SK-N-MC (cell line): ENCODE measurements around the gene CAMTA2.

Source experiments
- DNase-seq: peaks from one replicate; pipeline ENCODE4 v3.0.0-alpha.2; 2011; ENCODE audit warnings: low read depth, low spot score
- H3K27ac ChIP-seq: fragments of 200-600 bp; sonication (generic); 2 replicates; pipeline ENCODE4 v1.5.1; 2016; ENCODE audit warnings: mixed run types
- H3K36me3 ChIP-seq: fragments of 200-600 bp; sonication (generic); 2 replicates; pipeline ENCODE4 v1.6.1; 2017; ENCODE audit warnings: antibody characterized with exemption, low read length, mixed read lengths; ENCODE audit not compliant: insufficient read depth
- H3K4me3 ChIP-seq: fragments of 200-600 bp; sonication (generic); 2 replicates; pipeline ENCODE4 v1.5.1; 2016
- H3K9ac ChIP-seq: fragments of 200-600 bp; sonication (generic); 2 replicates; pipeline ENCODE4 v1.8.0; 2017; ENCODE audit warnings: mixed run types, mixed read lengths; ENCODE audit not compliant: insufficient read length
- H3K9me3 ChIP-seq: fragments of 200-600 bp; sonication (generic); 2 replicates; pipeline ENCODE4 v1.6.1; 2017; ENCODE audit warnings: low read depth, mild to moderate bottlenecking, antibody characterized with exemption, low read length, moderate library complexity, mixed read lengths
- EZH2 ChIP-seq: fragments of 200-600 bp; sonication (generic); IDR thresholded peaks from one replicate; pipeline ENCODE4 v1.6.1; 2017; ENCODE audit warnings: antibody characterized with exemption
- FOXP2 ChIP-seq: optimal IDR thresholded peaks from 2 replicates; pipeline ENCODE3; 2011; ENCODE audit warnings: mild to moderate bottlenecking, moderate library complexity; ENCODE audit not compliant: insufficient read depth; ENCODE audit errors: extremely low read length, control extremely low read depth
- POLR2AphosphoS5 ChIP-seq: IDR thresholded peaks from 2 replicates; pipeline ENCODE4 v1.6.1; 2012; ENCODE audit warnings: mild to moderate bottlenecking, low read depth, low read length, borderline replicate concordance

CAMTA2 gene

DNA sequence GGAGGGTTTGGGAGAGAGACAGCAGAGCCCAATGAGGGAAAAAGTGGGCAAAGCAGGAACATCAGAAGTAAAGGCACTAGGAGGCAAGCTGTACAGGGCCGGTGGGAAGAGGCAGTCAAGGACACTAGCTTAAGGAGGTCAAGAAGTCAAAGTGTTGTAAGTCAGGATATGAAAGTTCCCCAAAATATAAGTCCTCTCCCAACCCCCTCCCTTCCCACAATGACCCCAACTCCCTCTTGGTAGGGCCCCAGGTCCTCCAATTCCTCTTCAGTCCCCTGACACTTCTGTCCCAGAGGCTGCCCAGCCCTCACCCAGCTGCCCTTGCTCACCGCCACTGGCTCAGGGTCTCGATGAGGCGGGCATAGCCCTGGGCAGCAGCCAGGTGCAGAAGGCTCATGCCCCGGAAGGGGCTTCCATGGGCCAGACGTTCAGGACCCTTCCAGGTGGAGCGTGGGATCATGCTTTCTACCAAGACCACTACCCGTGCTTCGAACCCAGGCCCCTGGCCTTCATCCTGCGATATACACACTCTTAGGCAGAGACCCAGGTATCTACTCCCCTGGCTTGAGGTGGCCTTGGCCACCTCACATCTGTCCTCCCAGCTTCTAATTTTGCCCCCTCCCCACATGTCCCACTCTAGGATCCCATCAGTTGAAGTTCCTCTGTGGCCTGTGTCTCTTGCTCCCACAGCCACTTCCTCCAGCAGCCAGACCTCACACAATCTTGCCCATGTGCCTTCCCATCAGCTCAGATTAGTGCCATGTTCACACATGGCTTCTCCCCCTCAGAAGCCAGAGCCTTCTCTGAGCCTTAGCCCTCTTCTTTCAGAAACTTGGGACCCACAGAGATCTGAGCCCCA is 14.0 kb downstream of the CAMTA2 start:
- Histone ChIP-seq H3K36me3 (peaks cover 16% of the 10 kb centered on the region; the same call in 1 of the 2 replicates), H3K4me3 (no peak overlapping the region), H3K9ac (no peak overlapping the region), H3K9me3 (no peaks in the 10 kb centered on the region), H3K27ac (no peak overlapping the region)
- TF ChIP-seq EZH2 (no peak), POLR2AphosphoS5 (no peak), FOXP2 (no peak)
- DNase-seq = no peak

GRCh38 chr17:4972752-4973151 is 14.7 kb downstream of the CAMTA2 start:
- Histone ChIP-seq H3K4me3 (no peak overlapping the region), H3K27ac (no peak overlapping the region), H3K9ac (no peak overlapping the region), H3K36me3 (peaks cover 12% of the 10 kb centered on the region; the same call in 1 of the 2 replicates), H3K9me3 (no peaks in the 10 kb centered on the region)
- TF ChIP-seq POLR2AphosphoS5 = no peak
- no peak for TF ChIP-seq FOXP2
- DNase-seq = no peak

DNA sequence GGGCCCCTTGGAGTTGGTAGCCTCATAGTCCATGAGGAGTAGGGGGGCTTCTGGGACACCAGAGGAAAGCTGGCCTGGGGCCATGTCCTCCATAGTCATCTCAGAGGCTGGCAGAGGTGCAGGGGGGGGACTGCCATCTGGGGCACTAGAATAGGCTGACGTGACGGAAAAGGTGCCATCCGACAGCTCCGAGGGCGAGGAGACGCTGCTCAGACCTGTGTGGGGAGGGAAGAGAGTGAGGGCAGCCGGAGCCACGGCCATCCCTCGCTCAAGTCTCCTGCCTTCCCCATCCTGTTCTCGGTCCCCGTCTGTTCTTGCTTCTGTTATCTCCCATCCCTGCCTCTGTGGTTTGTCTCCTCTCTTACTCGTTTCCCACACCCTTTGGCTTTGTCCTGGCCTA is 15.2 kb downstream of the CAMTA2 start:
- H3K27ac ChIP-seq = no peak overlapping the region

DNA sequence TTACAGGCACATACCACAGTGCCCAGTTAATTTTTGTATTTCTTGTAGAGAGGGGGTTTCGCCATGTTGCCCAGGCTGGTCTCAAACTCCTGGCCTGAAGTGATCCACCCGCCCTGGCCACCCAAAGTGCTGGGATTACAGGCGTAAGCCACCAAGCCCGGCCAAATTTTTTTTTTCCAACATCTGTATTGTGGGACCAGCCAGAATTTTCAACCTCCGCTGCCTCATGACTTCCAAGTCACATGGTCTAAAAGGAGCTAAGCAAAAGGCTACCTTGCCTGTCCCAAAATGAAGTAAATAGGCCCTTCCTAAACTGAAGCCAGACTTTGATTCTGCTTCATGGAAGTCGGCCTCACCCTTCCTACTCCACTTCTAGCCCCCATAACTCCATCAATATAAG is 15.6 kb downstream of the CAMTA2 start:
- TF ChIP-seq EZH2 = no peak
- no peak for TF ChIP-seq FOXP2
- TF ChIP-seq POLR2AphosphoS5 = no peak
- no peak for DNase-seq
- H3K9ac ChIP-seq = no peak overlapping the region
- H3K27ac ChIP-seq = no peak overlapping the region
- H3K4me3 ChIP-seq = no peak overlapping the region
- no peaks in the 10 kb centered on the region for H3K9me3 ChIP-seq
- H3K36me3 ChIP-seq = peaks cover 4% of the 10 kb centered on the region; the same call in 1 of the 2 replicates

More for the DNA sequence above, 15.2 kb downstream of the CAMTA2 start:
- Histone ChIP-seq H3K9me3 (no peaks in the 10 kb centered on the region), H3K9ac (no peak overlapping the region), H3K36me3 (peaks cover 8% of the 10 kb centered on the region; the same call in 1 of the 2 replicates), H3K4me3 (no peak overlapping the region)
- no peak for DNase-seq
- TF ChIP-seq EZH2 = no peak
- TF ChIP-seq POLR2AphosphoS5 = no peak

- no peak overlapping the region for H3K4me3 ChIP-seq
- H3K27ac ChIP-seq = no peak overlapping the region
- no peak for DNase-seq
- H3K9ac ChIP-seq = no peak overlapping the region
- no peak for TF ChIP-seq FOXP2
- no peaks in the 10 kb centered on the region for H3K9me3 ChIP-seq
- H3K36me3 ChIP-seq = peaks cover 12% of the 10 kb centered on the region
These were observed 17.2 kb downstream of the CAMTA2 start for GRCh38 chr17:4970273-4970672.

GRCh38 chr17:4969551-4970173 is 17.8 kb downstream of the CAMTA2 start:
- no peak overlapping the region for H3K4me3 ChIP-seq
- no peak for DNase-seq
- H3K9ac ChIP-seq = peak overlapping the region; percentile 37
- H3K36me3 ChIP-seq = peaks cover 14% of the 10 kb centered on the region
- TF ChIP-seq FOXP2 (no peak), EZH2 (no peak), POLR2AphosphoS5 (no peak)
- H3K9me3 ChIP-seq = no peaks in the 10 kb centered on the region
- H3K27ac ChIP-seq = peak overlapping the region; percentile 36; the same call in 1 of the 2 replicates

DNA sequence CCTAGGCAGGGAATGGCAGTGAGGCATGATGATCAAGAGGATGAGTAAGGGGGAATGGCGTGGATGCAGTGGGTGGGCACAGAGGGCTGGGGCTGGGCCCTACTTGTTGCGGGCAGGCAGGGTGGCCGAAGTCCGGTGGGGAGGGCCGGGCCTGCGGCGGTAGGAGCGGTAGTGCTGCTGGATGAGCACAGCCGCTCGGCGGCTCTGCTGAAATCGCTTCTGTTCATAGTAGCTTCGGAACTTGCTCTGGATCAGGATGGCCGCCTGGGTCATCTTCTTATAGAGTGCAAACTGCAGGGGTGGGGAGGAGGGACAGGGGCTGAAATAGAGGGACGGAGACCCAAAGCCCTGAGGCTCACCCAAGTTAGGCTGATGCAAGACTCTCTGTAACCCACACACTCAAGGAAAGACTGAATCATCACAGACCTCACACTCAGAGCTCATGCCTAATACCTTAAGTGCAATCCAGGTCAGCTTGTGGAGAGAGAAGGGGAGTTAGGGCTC is 18.4 kb downstream of the CAMTA2 start:
- no peak for DNase-seq
- H3K27ac ChIP-seq = peak overlapping the region; percentile 36; the same call in 1 of the 2 replicates
- TF ChIP-seq POLR2AphosphoS5 (no peak), FOXP2 (no peak), EZH2 (no peak)
- peak overlapping the region; percentile 98 for H3K4me3 ChIP-seq
- peak overlapping the region; percentile 89 for H3K9ac ChIP-seq
- no peaks in the 10 kb centered on the region for H3K9me3 ChIP-seq
- H3K36me3 ChIP-seq = peaks cover 14% of the 10 kb centered on the region

GRCh38 chr17:4968486-4969046 is 18.9 kb downstream of the CAMTA2 start:
- peak overlapping the region; percentile 89 for H3K9ac ChIP-seq
- H3K9me3 ChIP-seq = no peaks in the 10 kb centered on the region
- TF ChIP-seq FOXP2 (no peak), POLR2AphosphoS5 (no peak), EZH2 (no peak)
- DNase-seq = no peak
- H3K4me3 ChIP-seq = peak overlapping the region; percentile 98
- H3K27ac ChIP-seq = peak overlapping the region; percentile 98
- H3K36me3 ChIP-seq = peaks cover 14% of the 10 kb centered on the region
